Smooth muscle cell (in vitro differentiated cells): ENCODE data around the gene MAGI1. TPM values are rescaled to one million over a fixed set of nuclear protein-coding genes. Genes with fewer than 3 reads are reported as not detected.

Experiments used
- DNase-seq: peaks from one replicate; lab custom pipeline; 2025; ENCODE audit not compliant: unreplicated experiment; lab: John Stamatoyannopoulos, UW
- H2AFZ ChIP-seq: fragments of 200-600 bp; sonication (generic); 2 replicates; pipeline ENCODE4 v1.6.0; 2016; ENCODE audit warnings: antibody characterized with exemption, low read depth, mild to moderate bottlenecking
- H3F3A ChIP-seq: fragments of 200-600 bp; sonication (generic); 2 replicates; pipeline ENCODE4 v1.6.0; 2017; ENCODE audit warnings: antibody characterized with exemption, low read depth
- H3K27ac ChIP-seq: fragments of 200-600 bp; sonication (generic); 2 replicates; pipeline ENCODE4 v1.5.1; 2016; ENCODE audit warnings: low read depth, mild to moderate bottlenecking
- H3K27me3 ChIP-seq: fragments of 200-600 bp; sonication (generic); 2 replicates; pipeline ENCODE4 v1.6.1; 2016; ENCODE audit warnings: low read depth, mild to moderate bottlenecking
- H3K36me3 ChIP-seq: fragments of 200-600 bp; sonication (generic); 2 replicates; pipeline ENCODE4 v1.5.1; 2016; ENCODE audit warnings: low read depth
- H3K4me1 ChIP-seq: fragments of 200-600 bp; sonication (generic); 2 replicates; pipeline ENCODE4 v1.5.1; 2016; ENCODE audit warnings: low read depth
- H3K4me2 ChIP-seq: fragments of 200-600 bp; sonication (generic); 2 replicates; pipeline ENCODE4 v1.6.0; 2016; ENCODE audit warnings: mild to moderate bottlenecking
- H3K4me3 ChIP-seq: fragments of 200-600 bp; sonication (generic); 2 replicates; pipeline ENCODE4 v1.5.1; 2016; ENCODE audit warnings: mild to moderate bottlenecking
- H3K79me2 ChIP-seq: fragments of 200-600 bp; sonication (generic); 2 replicates; pipeline ENCODE4 v1.6.0; 2016; ENCODE audit warnings: low read depth, mild to moderate bottlenecking
- H3K9ac ChIP-seq: fragments of 200-600 bp; sonication (generic); 2 replicates; pipeline ENCODE4 v1.6.0; 2016; ENCODE audit warnings: low read depth
- H3K9me3 ChIP-seq: fragments of 200-600 bp; sonication (generic); replicated peaks from 2 replicates; pipeline ENCODE4 v1.5.1; 2016; ENCODE audit warnings: low read depth
- H4K20me1 ChIP-seq: fragments of 200-600 bp; sonication (generic); 2 replicates; pipeline ENCODE4 v1.6.0; 2016; ENCODE audit warnings: low read depth
- CTCF ChIP-seq: fragments of 200-600 bp; sonication (generic); IDR thresholded peaks from 2 replicates; pipeline ENCODE4 v1.5.1; 2017; ENCODE audit warnings: borderline replicate concordance, mild to moderate bottlenecking, antibody characterized with exemption; ENCODE audit not compliant: insufficient read depth, poor library complexity, severe bottlenecking
- WGBS: methylation state at CpG from one replicate; pipeline ENCODE4 v1.1.7; 2016; ENCODE audit warnings: low lambda C conversion rate; 5-methylcytosine and 5-hydroxymethylcytosine counted together
- polyA plus RNA-seq: library from polyadenylated mRNA; unstranded; fragments of >200 nt; fragmentation: Nextera tagmentation; extraction: Ambion mirVana; gene quantifications from 2 replicates; pipeline ENCODE4 v1.2.1, GENCODE V29; 2016
- total RNA-seq: library from RNA; depleted of rRNA; stranded (reverse); fragments of >200 nt; gene quantifications from 2 replicates; pipeline ENCODE4 v1.2.3, GENCODE V29; 2014

MAGI1 gene
- total and polyA plus RNA-seq, 2 experiments from 2014 or later, result 9.9 to 23.3 TPM

GRCh38 chr3:65342084-65342683, 696.5 kb downstream of the MAGI1 start:
- Histone ChIP-seq H3K9ac (no peak overlapping the region), H3K36me3 (no peaks in the 10 kb centered on the region), H2AFZ (no peak overlapping the region), H3K79me2 (no peaks in the 10 kb centered on the region), H3K9me3 (no peaks in the 10 kb centered on the region), H3F3A (no peaks in the 10 kb centered on the region), H4K20me1 (no peaks in the 10 kb centered on the region), H3K27me3 (no peaks in the 10 kb centered on the region), H3K4me2 (no peak overlapping the region), H3K4me3 (no peak overlapping the region), H3K4me1 (no peaks in the 10 kb centered on the region), H3K27ac (no peak overlapping the region)
- peak; percentile 76 for TF ChIP-seq CTCF
- WGBS, result 39% methylated on average over 12 of the region's 12 CpGs
- DNase-seq, result peak; percentile 1

GRCh38 chr3:65339192-65339740, 699.5 kb downstream of the MAGI1 start:
- Histone ChIP-seq H3K9ac (no peak overlapping the region), H3K27me3 (no peaks in the 10 kb centered on the region), H3K4me3 (no peak overlapping the region), H4K20me1 (no peaks in the 10 kb centered on the region), H3K36me3 (no peaks in the 10 kb centered on the region), H3K79me2 (no peaks in the 10 kb centered on the region), H3K4me1 (no peaks in the 10 kb centered on the region), H3K9me3 (no peaks in the 10 kb centered on the region), H2AFZ (no peak overlapping the region), H3K27ac (no peak overlapping the region), H3F3A (no peaks in the 10 kb centered on the region), H3K4me2 (no peak overlapping the region)
- no peak for TF ChIP-seq CTCF
- DNase-seq, result no peak
- 100% methylated on average over 2 of the region's 2 CpGs for WGBS

DNA sequence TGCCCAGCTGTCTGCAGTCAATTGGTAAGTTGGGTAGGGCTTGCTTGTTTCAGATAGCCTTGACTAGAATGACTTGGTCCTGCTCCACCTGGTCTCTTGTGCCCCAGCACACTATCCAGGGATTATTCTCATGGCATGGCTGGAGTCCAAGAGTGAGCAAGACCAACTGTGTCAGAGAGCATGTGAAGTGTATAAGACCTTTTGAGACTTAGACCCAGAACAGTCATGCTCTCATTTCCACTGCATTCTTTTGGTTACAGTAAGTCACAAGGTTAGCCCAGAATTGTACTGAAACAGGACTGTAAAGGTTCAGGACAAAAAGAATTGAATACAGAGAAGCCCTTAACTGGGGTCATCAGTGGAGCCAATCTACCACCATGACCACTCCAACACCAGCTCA, 700.1 kb downstream of the MAGI1 start:
- Histone ChIP-seq H3K27me3 (no peaks in the 10 kb centered on the region), H3K79me2 (no peaks in the 10 kb centered on the region), H3K36me3 (no peaks in the 10 kb centered on the region), H3K27ac (no peak overlapping the region), H3K9ac (no peak overlapping the region), H2AFZ (no peak overlapping the region), H3F3A (no peaks in the 10 kb centered on the region), H3K4me2 (no peak overlapping the region), H3K9me3 (no peaks in the 10 kb centered on the region), H3K4me3 (no peak overlapping the region), H4K20me1 (no peaks in the 10 kb centered on the region), H3K4me1 (no peaks in the 10 kb centered on the region)
- no peak for DNase-seq
- no peak for TF ChIP-seq CTCF

DNA sequence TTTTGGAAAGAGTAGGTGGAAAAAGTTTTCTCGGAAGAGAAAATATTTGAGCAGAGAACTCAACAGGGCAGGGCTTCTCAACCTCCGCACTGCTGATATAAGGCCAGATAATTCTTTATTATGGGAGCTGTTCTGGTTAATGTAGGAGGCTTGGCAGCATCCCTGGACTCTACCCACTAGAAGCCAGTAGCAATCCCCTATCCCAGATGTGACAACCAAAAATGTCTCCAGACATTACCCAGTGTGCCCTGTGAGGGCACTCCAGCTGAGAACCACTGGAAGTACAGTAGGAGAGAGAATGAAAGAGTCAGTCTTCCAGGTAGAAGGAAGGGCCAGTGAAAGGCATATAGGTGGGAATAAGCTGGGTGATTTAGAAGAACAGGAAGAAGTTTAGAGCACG, 703.1 kb downstream of the MAGI1 start:
- Histone ChIP-seq H3K9ac (no peak overlapping the region), H3K4me3 (no peak overlapping the region), H3K36me3 (no peaks in the 10 kb centered on the region), H2AFZ (no peak overlapping the region), H3K4me1 (no peaks in the 10 kb centered on the region), H4K20me1 (no peaks in the 10 kb centered on the region), H3K79me2 (no peaks in the 10 kb centered on the region), H3K4me2 (no peak overlapping the region), H3K27ac (no peak overlapping the region), H3K27me3 (no peaks in the 10 kb centered on the region), H3F3A (no peaks in the 10 kb centered on the region), H3K9me3 (no peaks in the 10 kb centered on the region)
- no peak for DNase-seq
- TF ChIP-seq CTCF, result no peak
- 93% methylated on average over 3 of the region's 3 CpGs for WGBS
